ENCODE measurements around the gene ERICH6.
"Not testable (repeated sequence)": the region's sequence is repeated elsewhere in the genome, so short reads cannot be mapped to it uniquely, and the experiment has no call there.

The ERICH6 gene

DNA sequence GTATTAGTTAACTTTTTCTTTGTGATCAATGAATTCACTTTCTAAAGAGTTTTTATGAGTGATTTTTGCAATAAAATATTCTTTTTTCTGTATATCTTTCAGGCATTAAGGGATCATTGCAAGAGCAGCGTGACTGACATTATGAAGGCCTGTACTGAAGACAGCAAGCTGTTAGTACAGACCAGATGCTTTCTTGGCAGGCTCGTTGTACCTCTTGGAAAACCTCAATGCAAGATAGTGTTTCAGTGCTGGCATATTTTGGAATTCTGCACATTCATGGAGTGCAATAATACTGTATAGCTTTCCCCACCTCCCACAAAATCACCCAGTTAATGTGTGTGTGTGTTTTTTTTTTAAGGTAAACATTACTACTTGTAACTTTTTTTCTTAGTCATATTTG lies 76.2 kb downstream of the ERICH6 start:
- no peak overlapping the region for H3K27ac ChIP-seq (ENCODE audit: low read depth, low read length)
- H3K27me3 ChIP-seq (ENCODE audit: insufficient read depth, low read length), result no peaks in the 10 kb centered on the region
- no peak overlapping the region for H3K4me2 ChIP-seq (ENCODE audit: low read length)
- H2AK5ac ChIP-seq (ENCODE audit: low read length), result no peak overlapping the region
- no peaks in the 10 kb centered on the region for H3K79me1 ChIP-seq (ENCODE audit: low read length)
- H3K14ac ChIP-seq (ENCODE audit: low read length), result no peak overlapping the region
- no peak overlapping the region for H3K18ac ChIP-seq (ENCODE audit: low read length)
- no peaks in the 10 kb centered on the region for H3K4me1 ChIP-seq (ENCODE audit: control insufficient read depth in 1 of 2, insufficient read depth in 2 of 2, low read length in 2 of 2)
- H3K9ac ChIP-seq (ENCODE audit: low read length), result no peak overlapping the region
- no CpG with 5 or more reads among the region's 2 CpGs for WGBS (ENCODE audit: extremely low coverage, insufficient coverage, insufficient read length)
- no peaks in the 10 kb centered on the region for H3K9me3 ChIP-seq (ENCODE audit: insufficient read depth, low read depth, low read length)
- H2BK5ac ChIP-seq (ENCODE audit: low read depth, low read length, poor library complexity), result no peak overlapping the region
- no peak overlapping the region for H2BK120ac ChIP-seq (ENCODE audit: insufficient read depth, low read length, poor library complexity)
- no peak overlapping the region for H3K23ac ChIP-seq (ENCODE audit: low read length)
- H3K79me2 ChIP-seq (ENCODE audit: control insufficient read depth, insufficient read depth, low read length, poor library complexity), result no peaks in the 10 kb centered on the region
- no peak overlapping the region for H4K91ac ChIP-seq (ENCODE audit: low read depth, low read length)
- no peak for DNase-seq
- H3K36me3 ChIP-seq (ENCODE audit: control insufficient read depth in 1 of 2, insufficient read depth in 2 of 2, low read length in 2 of 2), result peaks cover 6 to 16% of the 10 kb centered on the region in 2 experiments
- no peak overlapping the region for H4K8ac ChIP-seq (ENCODE audit: low read depth, low read length)
- H3K4ac ChIP-seq (ENCODE audit: low read depth, low read length), result no peak overlapping the region
- H2BK12ac ChIP-seq (ENCODE audit: low read length), result no peak overlapping the region
- H2AFZ ChIP-seq (ENCODE audit: insufficient read depth, low read length, poor library complexity), result no peak overlapping the region
- H3K4me3 ChIP-seq (ENCODE audit: low read depth, low read length), result no peak overlapping the region
- H4K12ac ChIP-seq (ENCODE audit: low read depth, low read length), result no peak overlapping the region

DNA sequence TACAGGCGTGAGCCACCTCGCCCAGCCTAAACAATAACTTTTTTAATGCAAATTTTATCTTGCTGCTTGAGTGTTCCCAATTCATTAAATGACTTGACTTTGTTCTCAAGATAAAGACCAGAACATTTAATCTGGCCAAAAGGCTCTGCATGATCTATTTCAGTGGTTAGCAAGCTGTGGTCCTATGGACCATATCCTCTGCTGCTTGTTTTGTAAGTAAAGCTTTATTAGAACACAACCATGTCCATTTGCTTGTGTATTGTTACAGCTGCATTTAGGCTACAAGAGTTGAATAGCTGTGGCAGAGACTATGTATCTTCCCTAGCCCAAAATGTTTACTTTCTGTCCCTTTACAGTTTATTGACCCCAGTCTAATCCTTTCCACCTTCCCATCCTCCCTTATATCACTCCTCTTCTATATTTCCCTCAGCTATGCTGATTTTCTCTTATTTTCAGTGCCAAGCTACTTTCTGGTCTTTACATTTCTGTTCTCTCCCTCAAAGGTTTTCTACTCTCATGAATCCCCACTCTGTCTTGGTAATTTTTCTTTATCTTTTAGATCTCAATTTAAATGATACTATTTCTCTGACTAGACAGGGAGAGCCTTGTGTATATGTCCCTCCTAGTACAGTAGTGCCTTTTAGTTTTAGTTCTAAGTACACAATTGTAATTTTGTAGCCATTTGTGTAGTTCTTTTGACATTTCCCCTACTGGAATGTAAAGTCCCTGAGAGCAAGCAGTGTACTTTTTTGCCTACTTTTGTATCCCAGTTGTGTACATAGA lies 77.4 kb downstream of the ERICH6 start:
- no peak overlapping the region for H3K4me3 ChIP-seq (ENCODE audit: low read depth, low read length)
- H3K18ac ChIP-seq (ENCODE audit: low read length), result no peak overlapping the region
- H3K27ac ChIP-seq (ENCODE audit: low read depth, low read length), result no peak overlapping the region
- H2AFZ ChIP-seq (ENCODE audit: insufficient read depth, low read length, poor library complexity), result no peak overlapping the region
- no CpG with 5 or more reads among the region's 2 CpGs for WGBS (ENCODE audit: extremely low coverage, insufficient coverage, insufficient read length)
- no peak overlapping the region for H2AK5ac ChIP-seq (ENCODE audit: low read length)
- no peak overlapping the region for H4K91ac ChIP-seq (ENCODE audit: low read depth, low read length)
- no peaks in the 10 kb centered on the region for H3K27me3 ChIP-seq (ENCODE audit: insufficient read depth, low read length)
- no peak overlapping the region for H4K12ac ChIP-seq (ENCODE audit: low read depth, low read length)
- H3K4ac ChIP-seq (ENCODE audit: low read depth, low read length), result no peak overlapping the region
- H3K36me3 ChIP-seq (ENCODE audit: control insufficient read depth in 1 of 2, insufficient read depth in 2 of 2, low read length in 2 of 2), result peaks cover 4 to 14% of the 10 kb centered on the region in 2 experiments
- H3K14ac ChIP-seq (ENCODE audit: low read length), result no peak overlapping the region
- H3K23ac ChIP-seq (ENCODE audit: low read length), result no peak overlapping the region
- no peak overlapping the region for H4K8ac ChIP-seq (ENCODE audit: low read depth, low read length)
- H3K4me1 ChIP-seq (ENCODE audit: control insufficient read depth in 1 of 2, insufficient read depth in 2 of 2, low read length in 2 of 2), result no peaks in the 10 kb centered on the region
- no peaks in the 10 kb centered on the region for H3K9me3 ChIP-seq (ENCODE audit: insufficient read depth, low read depth, low read length)
- no peak overlapping the region for H2BK120ac ChIP-seq (ENCODE audit: insufficient read depth, low read length, poor library complexity)
- no peak overlapping the region for H2BK12ac ChIP-seq (ENCODE audit: low read length)
- H3K9ac ChIP-seq (ENCODE audit: low read length), result no peak overlapping the region
- H3K79me2 ChIP-seq (ENCODE audit: control insufficient read depth, insufficient read depth, low read length, poor library complexity), result no peaks in the 10 kb centered on the region
- no peak for DNase-seq
- H3K79me1 ChIP-seq (ENCODE audit: low read length), result no peaks in the 10 kb centered on the region
- no peak overlapping the region for H2BK5ac ChIP-seq (ENCODE audit: low read depth, low read length, poor library complexity)
- H3K4me2 ChIP-seq (ENCODE audit: low read length), result no peak overlapping the region

DNA sequence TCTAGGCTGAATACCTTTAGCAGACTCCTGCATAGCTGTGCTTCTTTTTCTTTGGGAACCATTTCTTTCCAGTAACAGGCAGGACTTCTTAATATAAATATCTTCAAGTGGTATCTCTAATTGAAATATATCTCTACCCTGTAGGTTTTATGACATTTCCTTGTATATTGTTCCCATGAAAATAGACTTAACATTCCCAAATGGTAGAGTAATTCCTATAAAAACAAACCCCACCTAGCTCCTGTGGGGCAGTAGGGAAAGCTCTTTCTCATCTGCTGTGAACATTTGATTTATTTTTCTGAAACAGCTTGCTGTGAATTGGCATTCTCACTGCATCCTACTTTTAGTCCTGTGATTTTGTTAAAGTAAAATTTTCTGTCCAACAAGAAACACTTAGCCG lies 79.8 kb downstream of the ERICH6 start:
- Histone ChIP-seq H3K4me3 (ENCODE audit: low read depth, low read length) (no peak overlapping the region), H4K12ac (ENCODE audit: low read depth, low read length) (no peak overlapping the region), H3K79me2 (ENCODE audit: control insufficient read depth, insufficient read depth, low read length, poor library complexity) (no peaks in the 10 kb centered on the region), H4K8ac (ENCODE audit: low read depth, low read length) (no peak overlapping the region), H3K18ac (ENCODE audit: low read length) (no peak overlapping the region), H3K4me2 (ENCODE audit: low read length) (no peak overlapping the region), H3K79me1 (ENCODE audit: low read length) (no peaks in the 10 kb centered on the region), H3K4me1 (ENCODE audit: control insufficient read depth in 1 of 2, insufficient read depth in 2 of 2, low read length in 2 of 2) (no peaks in the 10 kb centered on the region), H2BK120ac (ENCODE audit: insufficient read depth, low read length, poor library complexity) (no peak overlapping the region), H3K9ac (ENCODE audit: low read length) (no peak overlapping the region), H2AFZ (ENCODE audit: insufficient read depth, low read length, poor library complexity) (no peak overlapping the region), H2BK5ac (ENCODE audit: low read depth, low read length, poor library complexity) (no peak overlapping the region), H3K9me3 (ENCODE audit: insufficient read depth, low read depth, low read length) (no peaks in the 10 kb centered on the region), H2AK5ac (ENCODE audit: low read length) (no peak overlapping the region), H3K27ac (ENCODE audit: low read depth, low read length) (no peak overlapping the region), H2BK12ac (ENCODE audit: low read length) (no peak overlapping the region), H3K14ac (ENCODE audit: low read length) (no peak overlapping the region), H4K91ac (ENCODE audit: low read depth, low read length) (no peak overlapping the region), H3K23ac (ENCODE audit: low read length) (no peak overlapping the region), H3K27me3 (ENCODE audit: insufficient read depth, low read length) (no peaks in the 10 kb centered on the region), H3K36me3 (ENCODE audit: control insufficient read depth in 1 of 2, insufficient read depth in 2 of 2, low read length in 2 of 2) (peaks cover 4 to 12% of the 10 kb centered on the region in 2 experiments), H3K4ac (ENCODE audit: low read depth, low read length) (no peak overlapping the region)
- WGBS (ENCODE audit: extremely low coverage, insufficient coverage, insufficient read length), result no CpG with 5 or more reads among the region's 1 CpG
- DNase-seq, result no peak

DNA sequence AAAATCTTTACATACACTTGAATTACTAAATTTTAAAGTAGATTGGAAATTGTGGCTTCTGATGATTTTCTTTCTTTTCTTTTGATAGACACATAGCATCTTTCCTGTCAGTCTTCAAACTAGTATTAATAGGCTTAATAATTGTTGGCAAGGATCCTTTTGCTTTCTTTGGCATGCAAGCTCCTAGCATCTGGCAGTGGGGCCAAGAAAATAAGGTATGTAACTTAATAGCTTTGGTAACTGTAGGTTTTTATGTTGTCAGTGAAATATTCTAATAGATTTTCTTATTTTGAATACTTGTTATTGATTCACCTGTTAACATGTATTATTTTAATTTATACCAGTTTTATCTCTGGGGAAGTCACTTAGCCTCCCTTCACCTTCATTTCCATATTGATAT lies 80.8 kb downstream of the ERICH6 start:
- not testable (repeated sequence) for H3K9ac ChIP-seq (ENCODE audit: low read length); H3K27me3 ChIP-seq (ENCODE audit: insufficient read depth, low read length); H3K23ac ChIP-seq (ENCODE audit: low read length); H3K27ac ChIP-seq (ENCODE audit: low read depth, low read length); H2BK5ac ChIP-seq (ENCODE audit: low read depth, low read length, poor library complexity); H3K79me1 ChIP-seq (ENCODE audit: low read length); H3K79me2 ChIP-seq (ENCODE audit: control insufficient read depth, insufficient read depth, low read length, poor library complexity); DNase-seq; H2BK120ac ChIP-seq (ENCODE audit: insufficient read depth, low read length, poor library complexity); H3K18ac ChIP-seq (ENCODE audit: low read length); H3K14ac ChIP-seq (ENCODE audit: low read length); H2BK12ac ChIP-seq (ENCODE audit: low read length); H4K12ac ChIP-seq (ENCODE audit: low read depth, low read length); H3K4me2 ChIP-seq (ENCODE audit: low read length); H4K91ac ChIP-seq (ENCODE audit: low read depth, low read length); H4K8ac ChIP-seq (ENCODE audit: low read depth, low read length); H3K4me3 ChIP-seq (ENCODE audit: low read depth, low read length); H3K4ac ChIP-seq (ENCODE audit: low read depth, low read length); H3K4me1 ChIP-seq (ENCODE audit: control insufficient read depth in 1 of 2, insufficient read depth in 2 of 2, low read length in 2 of 2); H2AFZ ChIP-seq (ENCODE audit: insufficient read depth, low read length, poor library complexity); H3K9me3 ChIP-seq (ENCODE audit: insufficient read depth, low read depth, low read length); H2AK5ac ChIP-seq (ENCODE audit: low read length)
- peaks cover 4 to 16% of the 10 kb centered on the region in 2 experiments for H3K36me3 ChIP-seq (ENCODE audit: control insufficient read depth in 1 of 2, insufficient read depth in 2 of 2, low read length in 2 of 2)

Data from trophoblast cell (in vitro differentiated cells and primary cell).